Adrenal gland (tissue), 5 donors: ENCODE results near the gene PCSK4.
"Not testable (repeated sequence)": the region's sequence is repeated elsewhere in the genome, so short reads cannot be mapped to it uniquely, and the experiment has no call there.

Source experiments
- CTCF ChIP-seq, 6 experiments: fragments of 450-650 bp in 4 of 6; fragments of 200-600 bp in 2 of 6; sonication (generic) in 1 of 6; IDR thresholded peaks; 1 replicate in 5 of 6; 2 replicates in 1 of 6; pipeline versions ENCODE4 v1.5.1 to v1.8.0; 2016 to 2021; ENCODE audit warnings: antibody characterized with exemption in 6 of 6, mild to moderate bottlenecking in 2 of 6, moderate library complexity in 1 of 6
- POLR2A ChIP-seq, 2 donors: fragments of 450-650 bp; IDR thresholded peaks; one replicate each; pipeline ENCODE4 v1.6.1; 2017; ENCODE audit warnings: antibody characterized with exemption in 2 of 2, mild to moderate bottlenecking in 2 of 2, moderate library complexity in 1 of 2
- donor health status: DM: no; HTN: no; CAD: no.

DNA sequence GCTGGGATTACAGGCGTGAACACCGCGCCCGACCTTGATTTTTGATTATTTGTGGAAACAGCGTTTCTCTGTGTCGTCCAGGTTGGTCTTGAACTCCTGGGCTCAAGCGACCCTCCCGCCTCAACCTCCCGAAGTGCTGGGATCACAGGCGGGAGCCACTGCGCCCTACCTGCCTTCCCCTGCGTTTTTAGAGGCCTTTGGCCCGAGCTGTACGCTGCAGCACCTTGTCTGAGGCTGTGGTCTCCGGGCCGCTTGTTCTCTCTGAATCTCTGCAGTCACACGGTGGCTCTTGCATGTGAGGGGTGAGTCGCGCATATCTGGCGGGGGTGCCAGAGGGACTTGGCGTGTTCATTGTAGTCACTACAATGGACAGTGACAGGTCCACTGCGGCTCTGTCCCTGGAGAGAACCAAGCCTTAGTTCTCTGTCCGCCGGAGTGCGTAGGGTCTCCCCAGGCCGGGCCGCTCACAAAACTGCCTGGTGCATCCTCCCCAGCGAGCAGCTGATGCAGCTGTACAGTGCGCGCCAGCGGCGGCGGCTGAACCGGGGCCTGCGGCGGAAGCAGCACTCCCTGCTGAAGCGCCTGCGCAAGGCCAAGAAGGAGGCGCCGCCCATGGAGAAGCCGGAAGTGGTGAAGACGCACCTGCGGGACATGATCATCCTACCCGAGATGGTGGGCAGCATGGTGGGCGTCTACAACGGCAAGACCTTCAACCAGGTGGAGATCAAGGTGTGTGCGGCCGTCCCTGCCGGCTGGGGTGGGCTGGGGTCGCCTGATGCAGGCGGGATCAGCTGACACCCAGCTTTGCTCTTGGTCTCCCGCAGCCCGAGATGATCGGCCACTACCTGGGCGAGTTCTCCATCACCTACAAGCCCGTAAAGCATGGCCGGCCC is 50.4 kb downstream of the PCSK4 start:
- TF ChIP-seq CTCF, POLR2A (IDR thresholded peaks at IDR 0.05): not testable (repeated sequence)
